GM12891 (cell line): ENCODE measurements around the gene GLS.

ENCODE experiments used
- DNase-seq: peaks from one replicate; pipeline ENCODE4 v3.0.0; 2011; ENCODE audit warnings: low spot score; ENCODE audit not compliant: insufficient read length
- FAIRE-seq: peaks from 2 replicates; lab custom pipeline; 2011; peaks lifted over from hg19 to GRCh38; lab: Jason Lieb, UNC
- PAX5 ChIP-seq: IDR thresholded peaks from 2 replicates; pipeline ENCODE4 v1.6.1; 2011; ENCODE audit warnings: low read length, moderate library complexity, mild to moderate bottlenecking; ENCODE audit not compliant: insufficient read depth, severe bottlenecking
- POLR2A ChIP-seq: IDR thresholded peaks from 2 replicates; pipeline ENCODE4 v1.6.1; 2011; ENCODE audit warnings: low read depth, low read length, control low read depth
- POLR2AphosphoS5 ChIP-seq: IDR thresholded peaks from 2 replicates; pipeline ENCODE4 v1.6.1; 2011; ENCODE audit warnings: low read depth, low read length, control low read depth
- POU2F2 ChIP-seq: IDR thresholded peaks from 2 replicates; pipeline ENCODE4 v1.6.1; 2011; ENCODE audit warnings: low read depth, mild to moderate bottlenecking, control low read depth, low read length, moderate library complexity
- SPI1 ChIP-seq: IDR thresholded peaks from 2 replicates; pipeline ENCODE4 v1.6.1; 2011; ENCODE audit warnings: low read depth, low read length, control low read depth
- TAF1 ChIP-seq: IDR thresholded peaks from 2 replicates; pipeline ENCODE4 v1.6.1; 2011; ENCODE audit warnings: low read depth, low read length, control low read depth

Gene GLS

GRCh38 chr2:190997526-190998113 is 117.0 kb downstream of the GLS start:
- 0 out of 2 replicates have a peak, but pooled peaks have one; percentile 11 for TF ChIP-seq POLR2A
- no peak for TF ChIP-seq SPI1
- DNase-seq (no peak), FAIRE-seq (no peak)

DNA sequence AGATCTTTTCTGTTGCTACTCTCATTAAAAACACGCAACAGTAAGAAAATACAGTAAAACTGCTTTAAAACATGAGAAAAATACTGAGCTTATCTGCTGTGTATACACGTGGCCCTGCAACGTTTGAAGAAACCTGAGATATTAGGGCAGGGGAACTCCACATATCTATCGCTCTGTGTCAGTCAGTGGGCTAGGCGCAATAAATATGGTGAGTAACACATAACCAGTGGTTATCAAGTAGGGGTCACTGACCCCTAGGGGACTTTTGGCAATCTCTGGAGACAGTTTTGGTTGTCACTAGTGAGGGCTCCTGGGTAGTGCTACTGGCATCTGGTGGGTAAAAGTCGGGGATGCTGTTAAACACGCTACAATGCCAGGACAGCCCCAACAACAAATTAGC is 118.4 kb downstream of the GLS start:
- no peak for DNase-seq
- no peak for TF ChIP-seq POU2F2
- peak; percentile 72; the same call in 1 of the 2 replicates for TF ChIP-seq POLR2AphosphoS5
- FAIRE-seq: no peak

- FAIRE-seq: no peak
- peak; percentile 75 for TF ChIP-seq POLR2AphosphoS5
- no peak for TF ChIP-seq POU2F2
- TF ChIP-seq POLR2A: peak; percentile 48
- no peak for DNase-seq
Measured at GRCh38 chr2:190999949-191000665, 119.5 kb downstream of the GLS start.

DNA sequence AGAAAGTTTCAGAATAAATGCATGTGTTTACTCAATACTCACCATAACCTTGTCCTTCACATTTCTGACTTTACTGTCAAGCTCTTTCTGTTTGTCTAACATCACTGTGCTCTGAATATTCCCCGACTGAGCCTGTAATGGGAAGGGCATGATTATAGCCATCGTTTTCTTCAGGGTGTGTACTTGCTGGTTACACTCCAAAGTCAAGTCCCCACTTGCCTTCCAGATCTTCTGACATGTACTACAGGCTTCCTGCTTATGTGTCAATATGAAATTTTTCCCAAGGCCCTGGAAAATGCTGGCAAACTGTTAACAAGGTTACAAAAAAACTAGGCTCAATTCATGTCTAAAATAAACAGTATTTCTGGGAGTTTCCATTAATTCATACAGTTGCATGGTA is 120.4 kb downstream of the GLS start:
- DNase-seq (no peak), FAIRE-seq (no peak)
- no peak for TF ChIP-seq POLR2AphosphoS5
- TF ChIP-seq POU2F2: no peak
- TF ChIP-seq PAX5: no peak
- TF ChIP-seq SPI1: no peak
- TF ChIP-seq TAF1: no peak
- TF ChIP-seq POLR2A: no peak

DNA sequence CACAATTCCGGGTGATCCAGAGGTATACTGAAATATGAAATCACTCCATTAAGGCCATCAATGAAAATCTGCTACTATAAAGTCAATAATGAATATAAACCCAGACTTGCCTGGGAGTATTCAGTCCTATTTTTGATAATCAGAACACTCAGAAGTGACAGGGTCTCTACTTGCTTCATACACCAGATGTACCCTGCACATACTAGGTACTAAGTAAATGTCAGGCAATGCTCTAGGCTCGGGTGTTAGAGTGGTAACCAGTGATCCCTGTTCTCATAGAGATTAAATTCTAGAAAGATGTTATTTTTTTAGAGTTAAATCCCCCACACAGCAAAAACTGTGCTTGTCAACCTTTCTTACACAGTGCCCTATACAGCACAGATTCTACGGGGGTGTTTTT is 121.0 kb downstream of the GLS start:
- DNase-seq: no peak
- TF ChIP-seq PAX5 (no peak), SPI1 (no peak), POLR2A (peak; percentile 80), POLR2AphosphoS5 (peak; percentile 70; the same call in 1 of the 2 replicates), TAF1 (no peak), POU2F2 (no peak)
- FAIRE-seq: no peak

- DNase-seq (no peak), FAIRE-seq (no peak)
- TF ChIP-seq POU2F2: no peak
- TF ChIP-seq TAF1: no peak
- no peak for TF ChIP-seq SPI1
- peak; percentile 40; the same call in 1 of the 2 replicates for TF ChIP-seq POLR2AphosphoS5
- TF ChIP-seq POLR2A: peak; percentile 63
- TF ChIP-seq PAX5: no peak
Measured at GRCh38 chr2:191003405-191004309, 123.0 kb downstream of the GLS start.

DNA sequence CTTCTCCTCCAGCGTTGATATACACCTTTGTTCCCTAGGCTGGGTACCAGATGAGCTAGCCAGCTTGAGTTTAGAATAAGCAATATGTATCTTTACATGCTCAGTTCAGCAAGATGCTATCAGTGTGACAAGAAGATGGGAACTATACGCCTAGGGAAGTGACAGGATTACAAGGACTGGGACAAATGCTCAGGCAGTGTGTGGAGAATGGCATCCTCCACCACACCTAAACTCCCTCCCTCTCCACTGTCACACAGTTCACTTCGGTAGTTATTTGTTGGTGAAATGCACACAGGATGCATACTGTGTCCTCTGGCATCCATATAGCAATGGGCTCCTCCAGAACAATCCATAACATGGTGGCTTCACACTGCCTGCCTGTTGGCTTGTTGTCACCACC is 125.7 kb downstream of the GLS start:
- no peak for TF ChIP-seq PAX5
- peak; percentile 18 for TF ChIP-seq POLR2A
- DNase-seq: no peak
- no peak for FAIRE-seq

GRCh38 chr2:191006997-191007783 is 126.6 kb downstream of the GLS start:
- FAIRE-seq: no peak
- DNase-seq: no peak
- no peak for TF ChIP-seq TAF1
- TF ChIP-seq PAX5: no peak
- no peak for TF ChIP-seq POU2F2
- TF ChIP-seq POLR2A: peak; percentile 69
- TF ChIP-seq SPI1: no peak
- no peak; the same call in 1 of the 2 replicates for TF ChIP-seq POLR2AphosphoS5

DNA sequence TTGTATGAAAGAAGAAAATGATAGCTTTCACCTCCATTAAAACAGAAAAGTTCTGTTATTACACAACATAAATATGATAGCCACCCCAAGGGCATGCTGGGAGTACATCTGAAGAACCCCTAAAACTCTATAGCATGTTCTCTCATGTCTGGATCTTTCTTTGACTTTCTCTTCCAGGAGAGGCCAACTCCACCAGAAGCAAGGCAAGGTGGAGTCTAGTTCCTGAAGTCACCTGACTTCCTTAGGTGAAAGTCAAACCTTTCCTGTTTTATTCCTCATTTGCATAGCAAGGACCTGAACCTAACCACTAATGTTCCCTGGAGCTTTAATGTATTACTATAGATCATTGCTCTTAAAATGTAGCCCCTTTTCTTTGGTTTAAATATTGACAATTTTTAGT is 127.7 kb downstream of the GLS start:
- FAIRE-seq: no peak
- no peak for TF ChIP-seq POU2F2
- TF ChIP-seq POLR2A: peak; percentile 52
- no peak for DNase-seq
